GM12864 (cell line): ENCODE results near the gene JARID2.

ENCODE experiments used
- DNase-seq: peaks from one replicate; pipeline ENCODE4 v3.0.0-alpha.2; 2011; ENCODE audit warnings: low read depth
- H3K4me3 ChIP-seq: 2 replicates; pipeline ENCODE4 v1.5.1; 2011; ENCODE audit warnings: mild to moderate bottlenecking, low read depth, low read length, control low read depth
- CTCF ChIP-seq: IDR thresholded peaks from 2 replicates; pipeline ENCODE4 v1.5.1; 2011; ENCODE audit warnings: low read depth, mild to moderate bottlenecking, moderate library complexity, low read length, control low read depth, inconsistent platforms; ENCODE audit errors: missing control alignments

Gene JARID2

DNA sequence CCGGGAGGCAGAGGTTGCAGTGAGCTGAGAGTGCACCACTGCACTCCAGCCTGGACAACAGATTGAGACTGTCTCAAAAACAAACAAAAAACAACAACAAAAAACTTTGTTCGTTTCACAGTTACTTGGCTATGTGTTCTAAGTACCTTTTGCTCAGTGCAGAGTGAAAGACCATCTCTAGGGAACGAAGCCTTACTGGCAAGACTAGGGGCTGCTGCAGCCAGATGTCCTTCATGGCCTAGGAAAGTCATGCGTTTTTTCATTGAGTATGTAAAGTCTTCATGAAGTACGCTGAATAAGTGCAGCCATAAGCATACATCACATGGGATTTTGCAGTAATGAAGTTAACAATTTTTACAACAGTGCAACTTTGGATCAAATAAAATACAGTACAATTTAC, 111.1 kb downstream of the JARID2 start:
- DNase-seq, result no peak
- H3K4me3 ChIP-seq, result no peak overlapping the region
- no peak for TF ChIP-seq CTCF

DNA sequence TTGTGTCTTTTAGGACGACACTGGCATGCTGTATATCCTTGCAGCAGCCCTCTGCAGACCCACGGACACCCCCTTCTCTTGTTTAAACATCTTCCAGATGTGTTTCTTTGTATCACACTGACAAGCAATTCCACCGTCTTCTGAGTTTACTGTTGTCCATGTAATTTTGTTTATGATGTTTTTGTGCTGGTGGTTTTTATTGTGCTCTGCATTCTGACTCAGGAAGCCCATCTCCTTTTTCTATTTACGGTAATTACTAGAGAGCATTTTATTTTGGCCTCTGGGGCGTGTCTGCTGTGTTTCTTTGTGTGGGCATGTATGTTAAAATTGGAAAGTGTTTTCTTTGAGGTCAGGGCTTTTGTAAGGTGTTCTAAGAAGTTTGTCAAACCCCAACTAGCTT, 111.9 kb downstream of the JARID2 start:
- H3K4me3 ChIP-seq, result no peak overlapping the region
- DNase-seq, result no peak
- TF ChIP-seq CTCF, result no peak

GRCh38 chr6:15358579-15359327, 112.9 kb downstream of the JARID2 start:
- no peak for DNase-seq
- no peak for TF ChIP-seq CTCF
- no peak overlapping the region; the same call in 1 of the 2 replicates for H3K4me3 ChIP-seq

- no peak for TF ChIP-seq CTCF
- peak overlapping the region; percentile 26 for H3K4me3 ChIP-seq
- DNase-seq, result peak; percentile 64
Measured at GRCh38 chr6:15359335-15359862, 113.5 kb downstream of the JARID2 start.

GRCh38 chr6:15360300-15360699, 114.4 kb downstream of the JARID2 start:
- no peak for TF ChIP-seq CTCF
- no peak for DNase-seq
- no peak overlapping the region for H3K4me3 ChIP-seq

DNA sequence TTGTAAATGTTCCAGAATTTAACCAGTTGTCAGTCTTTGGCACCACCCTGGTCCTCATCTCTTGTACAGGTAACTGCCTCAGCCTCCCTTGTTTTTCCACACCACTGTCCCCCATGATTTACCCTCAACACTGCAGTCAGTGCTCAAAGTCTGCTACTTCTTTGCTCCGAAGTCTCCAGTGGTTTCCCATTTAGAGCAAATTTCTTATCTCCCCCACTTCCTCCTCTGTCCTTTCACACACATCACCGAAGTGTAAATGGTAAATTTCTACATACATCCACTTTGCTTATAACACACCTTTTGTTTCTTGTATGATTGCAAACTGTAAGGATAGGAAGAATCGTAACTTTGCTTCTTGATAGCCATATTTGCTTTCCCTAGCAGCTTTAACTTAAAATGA, 115.3 kb downstream of the JARID2 start:
- no peak for TF ChIP-seq CTCF
- no peak overlapping the region for H3K4me3 ChIP-seq
- DNase-seq, result no peak
